ENCODE data around the gene ZNF280B. TPM values are rescaled to one million over a fixed set of nuclear protein-coding genes. Genes with fewer than 3 reads are reported as not detected.
"Not testable (repeated sequence)": the region's sequence is repeated elsewhere in the genome, so short reads cannot be mapped to it uniquely, and the experiment has no call there.

The ZNF280B gene
- total and polyA plus RNA-seq, 2 donors: 0.48 to 1.9 TPM

GRCh38 chr22:22528780-22529179, 20.2 kb upstream of the ZNF280B start:
- 79% methylated on average over 2 of the region's 2 CpGs for WGBS
- no peaks in the 10 kb centered on the region for H3K36me3 ChIP-seq (ENCODE audit: insufficient read depth)
- H3K4me1 ChIP-seq (ENCODE audit: insufficient read depth): no peaks in the 10 kb centered on the region
- H3K27ac ChIP-seq (ENCODE audit: low read depth): no peak overlapping the region
- DNase-seq (ENCODE audit: extremely low spot score): no peak
- H3K4me3 ChIP-seq (ENCODE audit: low read depth, low read length): no peak overlapping the region

- DNase-seq (ENCODE audit: extremely low spot score): no peak
- Histone ChIP-seq H3K4me3 (ENCODE audit: low read depth, low read length) (no peak overlapping the region), H3K4me1 (ENCODE audit: insufficient read depth) (no peaks in the 10 kb centered on the region), H3K27ac (ENCODE audit: low read depth) (no peak overlapping the region), H3K36me3 (ENCODE audit: insufficient read depth) (no peaks in the 10 kb centered on the region)
- WGBS: 81% methylated on average over 5 of the region's 5 CpGs
These were observed 18.8 kb upstream of the ZNF280B start for GRCh38 chr22:22527312-22527711.

DNA sequence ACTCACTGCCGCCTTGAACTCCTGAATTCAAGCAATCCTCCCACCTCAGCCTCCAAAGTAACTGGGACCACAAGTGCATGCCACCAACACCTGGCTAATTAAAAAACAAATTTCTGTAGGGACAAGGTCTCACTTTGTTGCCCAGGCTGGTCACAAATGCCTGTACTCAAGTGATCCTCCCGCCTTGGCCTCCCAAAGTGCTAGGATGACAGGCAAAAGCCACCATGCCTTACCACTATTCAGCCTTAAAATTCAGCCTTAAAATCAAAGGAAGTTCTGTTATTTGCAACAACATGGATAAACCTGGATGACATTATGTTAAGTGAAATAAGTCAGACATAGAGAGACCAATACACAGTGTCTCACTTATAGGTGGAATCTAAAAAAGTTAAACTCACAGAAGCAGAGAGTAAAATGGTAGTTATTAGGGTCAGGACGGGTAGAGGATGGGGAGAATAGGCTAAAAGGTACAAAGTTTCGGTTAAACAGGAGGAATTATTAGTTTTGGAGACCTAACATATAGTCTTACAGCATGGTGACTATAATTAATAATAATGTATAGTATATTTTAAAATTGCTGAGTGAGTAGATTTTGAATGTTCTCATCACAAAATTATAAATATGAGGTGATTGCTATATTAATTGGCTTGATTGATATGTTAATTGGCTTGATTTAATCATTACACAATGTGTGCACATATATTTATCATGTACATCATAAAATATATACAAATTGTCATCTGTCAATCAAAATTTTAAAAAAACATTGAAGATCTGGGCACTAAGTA, 17.8 kb upstream of the ZNF280B start:
- H3K4me3 ChIP-seq (ENCODE audit: low read depth, low read length): no peak overlapping the region
- H3K4me1 ChIP-seq (ENCODE audit: insufficient read depth): no peaks in the 10 kb centered on the region
- H3K36me3 ChIP-seq (ENCODE audit: insufficient read depth): no peaks in the 10 kb centered on the region
- DNase-seq (ENCODE audit: extremely low spot score): no peak
- WGBS: 70% methylated on average over 4 of the region's 4 CpGs
- no peak overlapping the region for H3K27ac ChIP-seq (ENCODE audit: low read depth)

GRCh38 chr22:22523494-22523893, 15.0 kb upstream of the ZNF280B start:
- no peaks in the 10 kb centered on the region for H3K36me3 ChIP-seq (ENCODE audit: insufficient read depth)
- DNase-seq (ENCODE audit: extremely low spot score): no peak
- WGBS: 79% methylated on average over 6 of the region's 6 CpGs
- H3K27ac ChIP-seq (ENCODE audit: low read depth): no peak overlapping the region
- H3K4me3 ChIP-seq (ENCODE audit: low read depth, low read length): no peak overlapping the region
- no peaks in the 10 kb centered on the region for H3K4me1 ChIP-seq (ENCODE audit: insufficient read depth)

- DNase-seq (ENCODE audit: extremely low spot score): no peak
- H3K4me3 ChIP-seq (ENCODE audit: low read depth, low read length): no peak overlapping the region
- 80% methylated on average over 8 of the region's 8 CpGs for WGBS
These were observed 13.1 kb upstream of the ZNF280B start for GRCh38 chr22:22521631-22522030.

DNA sequence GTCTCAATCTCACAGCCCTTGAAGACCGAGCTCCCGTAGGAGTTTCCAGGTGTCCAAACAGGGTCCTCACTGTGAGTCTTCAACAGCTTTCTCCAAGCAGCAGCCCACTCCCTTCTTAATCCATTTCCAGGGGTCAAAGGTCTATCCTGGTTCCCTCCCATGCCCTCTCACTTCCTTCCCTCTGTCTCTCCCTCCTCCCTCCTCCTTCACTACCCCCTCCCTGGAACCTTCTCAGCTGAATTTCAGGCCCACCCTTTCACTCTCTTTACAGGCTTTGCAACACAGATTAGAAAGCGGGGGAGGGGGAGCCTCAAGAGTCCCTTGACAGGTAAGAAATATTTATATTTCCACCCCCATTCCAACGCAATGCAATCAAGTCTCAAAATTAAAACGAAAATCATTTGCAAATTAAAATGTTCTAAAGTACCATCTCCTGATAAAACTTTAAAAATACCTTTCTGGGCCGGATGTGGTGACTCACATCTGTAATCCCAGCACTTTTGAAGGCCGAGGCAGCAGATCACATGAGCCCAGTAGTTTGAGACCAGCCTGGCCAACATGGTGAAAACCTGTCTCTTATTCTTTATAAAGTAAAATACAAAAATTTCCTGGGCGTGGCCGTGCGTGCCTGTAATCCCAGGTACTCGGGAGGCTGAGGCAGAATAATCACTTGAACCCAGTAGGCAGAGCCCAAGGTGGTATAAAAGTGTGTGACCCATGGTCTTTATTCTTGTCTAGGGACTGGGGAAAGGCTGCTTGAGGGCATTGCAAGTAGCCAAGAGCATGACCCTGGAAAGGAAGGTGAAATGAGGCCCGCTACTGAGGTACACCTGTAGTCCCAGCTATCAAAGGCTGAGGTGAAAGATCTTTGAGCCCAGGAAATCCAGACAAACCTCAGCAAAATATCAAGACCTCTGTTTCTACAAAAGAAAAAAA, 12.4 kb upstream of the ZNF280B start:
- DNase-seq (ENCODE audit: extremely low spot score): no peak
- WGBS: 73% methylated on average over 12 of the region's 12 CpGs
- Histone ChIP-seq H3K4me1 (ENCODE audit: insufficient read depth) (no peaks in the 10 kb centered on the region), H3K36me3 (ENCODE audit: insufficient read depth) (no peaks in the 10 kb centered on the region), H3K27ac (ENCODE audit: low read depth) (no peak overlapping the region), H3K4me3 (ENCODE audit: low read depth, low read length) (no peak overlapping the region)

More at GRCh38 chr22:22521631-22522030, 13.1 kb upstream of the ZNF280B start:
- H3K36me3 ChIP-seq (ENCODE audit: insufficient read depth): no peaks in the 10 kb centered on the region
- H3K27ac ChIP-seq (ENCODE audit: low read depth): no peak overlapping the region
- no peaks in the 10 kb centered on the region for H3K4me1 ChIP-seq (ENCODE audit: insufficient read depth)

DNA sequence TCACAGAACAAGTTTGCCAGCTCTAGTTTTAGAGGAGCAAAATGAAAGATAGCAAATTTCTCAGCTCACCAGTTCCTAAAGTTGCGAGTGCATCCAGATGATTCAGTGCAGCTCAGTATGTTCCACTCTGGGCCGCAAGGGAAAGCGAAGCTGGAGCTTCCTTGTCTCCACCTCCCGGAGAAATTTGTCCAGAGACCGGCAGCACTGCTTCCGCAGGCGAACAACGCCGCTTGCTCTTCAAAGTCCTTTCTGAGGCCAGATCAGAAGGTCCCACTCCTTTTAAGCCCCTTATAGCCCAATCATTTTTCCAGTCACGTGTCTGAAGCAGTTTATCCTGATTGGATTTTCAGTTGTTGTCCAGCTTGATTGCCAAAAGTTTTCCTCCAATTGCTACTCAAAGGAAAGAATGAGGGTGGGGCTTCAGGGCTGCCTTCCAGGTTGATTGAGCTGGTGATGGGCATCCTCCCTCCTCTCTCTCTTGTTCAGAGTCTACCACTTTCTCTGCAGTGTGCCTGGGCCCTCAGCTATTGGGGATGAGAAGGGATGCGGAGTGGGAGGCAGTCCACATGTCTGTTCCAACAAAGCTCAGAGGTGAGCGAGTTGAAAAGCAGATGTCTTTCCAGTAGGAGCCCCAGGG, 11.6 kb upstream of the ZNF280B start, which contains the start of gene ZNF280A:
TSS of gene ZNF280A (minus strand) at position 251 of the 637 bp plus-strand sequence. CDS start 4,640 bp downstream, outside the sequence.
- no peak for DNase-seq (ENCODE audit: extremely low spot score)
- 67% methylated on average over 12 of the region's 12 CpGs for WGBS
- Histone ChIP-seq H3K4me1 (ENCODE audit: insufficient read depth) (no peaks in the 10 kb centered on the region), H3K27ac (ENCODE audit: low read depth) (no peak within 1 kb of the TSS), H3K4me3 (ENCODE audit: low read depth, low read length) (no peak within 1 kb of the TSS), H3K36me3 (ENCODE audit: insufficient read depth) (no peaks in the 10 kb centered on the region)

DNA sequence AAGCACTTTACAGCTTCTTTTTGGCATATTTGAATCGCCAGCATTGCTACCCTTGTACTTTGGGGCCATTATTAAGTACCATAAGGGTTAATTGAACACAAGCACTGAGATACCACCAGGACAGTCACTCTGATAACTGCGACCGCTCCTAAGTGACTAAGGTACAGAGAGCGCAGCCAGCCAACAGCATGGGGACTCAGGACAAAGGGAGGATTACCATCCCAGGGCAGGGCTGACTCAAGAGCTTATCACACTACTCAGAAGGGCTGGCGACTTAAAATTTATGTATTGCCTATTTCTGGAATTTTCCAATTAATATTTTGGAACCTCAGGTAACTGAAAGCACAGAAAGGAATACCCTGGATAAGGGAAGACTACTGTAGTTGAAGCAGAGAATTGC, 11.0 kb upstream of the ZNF280B start:
- Histone ChIP-seq H3K27ac (ENCODE audit: low read depth) (no peak overlapping the region), H3K4me1 (ENCODE audit: insufficient read depth) (no peaks in the 10 kb centered on the region), H3K36me3 (ENCODE audit: insufficient read depth) (no peaks in the 10 kb centered on the region), H3K4me3 (ENCODE audit: low read depth, low read length) (no peak overlapping the region)
- DNase-seq (ENCODE audit: extremely low spot score): no peak
- WGBS: 71% methylated on average over 5 of the region's 5 CpGs

- DNase-seq (ENCODE audit: extremely low spot score): no peak
- WGBS: 61% methylated on average over 4 of the region's 4 CpGs
- Histone ChIP-seq H3K4me3 (ENCODE audit: low read depth, low read length) (no peak overlapping the region), H3K36me3 (ENCODE audit: insufficient read depth) (no peaks in the 10 kb centered on the region), H3K27ac (ENCODE audit: low read depth) (no peak overlapping the region), H3K4me1 (ENCODE audit: insufficient read depth) (no peaks in the 10 kb centered on the region)
These were observed 8.4 kb upstream of the ZNF280B start for GRCh38 chr22:22516992-22517391.

DNA sequence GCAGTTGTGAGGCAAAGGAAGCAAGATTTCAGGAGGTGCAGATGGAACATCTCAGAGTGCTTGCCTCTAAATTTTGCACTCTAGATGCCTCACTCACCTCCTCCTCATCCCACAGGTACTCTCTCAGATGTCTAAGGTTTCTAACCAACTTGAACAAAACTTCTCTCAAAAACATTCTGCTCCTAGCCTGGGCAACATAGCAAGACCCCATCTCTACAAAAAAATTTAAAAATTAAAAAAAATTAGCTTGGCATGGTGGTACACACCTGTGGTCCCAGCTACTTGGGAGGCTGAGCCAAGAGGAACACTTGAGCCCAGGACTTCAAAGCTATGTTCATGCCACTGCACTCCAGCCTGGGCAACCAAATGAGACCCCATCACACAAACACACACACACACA, 7.3 kb upstream of the ZNF280B start:
- Histone ChIP-seq H3K36me3 (ENCODE audit: insufficient read depth) (no peaks in the 10 kb centered on the region), H3K4me3 (ENCODE audit: low read depth, low read length) (no peak overlapping the region), H3K27ac (ENCODE audit: low read depth) (no peak overlapping the region), H3K4me1 (ENCODE audit: insufficient read depth) (no peaks in the 10 kb centered on the region)
- no peak for DNase-seq (ENCODE audit: extremely low spot score)

DNA sequence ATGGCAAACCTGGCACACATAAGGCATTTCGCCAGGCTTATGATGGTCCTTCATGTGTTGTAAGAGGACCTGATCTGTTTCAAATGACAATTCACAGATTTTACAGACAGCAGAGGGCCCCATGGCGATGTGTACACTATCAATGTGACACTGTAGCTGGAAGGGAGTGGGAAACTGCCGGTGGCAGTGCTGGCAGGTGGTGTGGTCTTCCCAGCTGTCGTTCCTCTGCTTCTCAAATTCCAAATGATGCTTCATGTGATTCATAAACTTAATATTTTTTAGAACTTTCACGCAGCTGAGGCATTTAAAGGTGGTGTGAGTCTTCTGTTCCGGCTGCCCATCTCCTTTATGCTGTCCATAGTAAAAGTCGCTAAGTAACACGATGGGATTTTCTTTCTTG, 5.9 kb upstream of the ZNF280B start:
- H3K4me1 ChIP-seq (ENCODE audit: insufficient read depth); DNase-seq (ENCODE audit: extremely low spot score); H3K4me3 ChIP-seq (ENCODE audit: low read depth, low read length); H3K36me3 ChIP-seq (ENCODE audit: insufficient read depth); H3K27ac ChIP-seq (ENCODE audit: low read depth): not testable (repeated sequence)
- WGBS: 62% methylated on average over 8 of the region's 8 CpGs

- 90% methylated on average over 2 of the region's 2 CpGs for WGBS
- no peak for DNase-seq (ENCODE audit: extremely low spot score)
These were observed 5.1 kb upstream of the ZNF280B start for GRCh38 chr22:22513619-22514018.

DNA sequence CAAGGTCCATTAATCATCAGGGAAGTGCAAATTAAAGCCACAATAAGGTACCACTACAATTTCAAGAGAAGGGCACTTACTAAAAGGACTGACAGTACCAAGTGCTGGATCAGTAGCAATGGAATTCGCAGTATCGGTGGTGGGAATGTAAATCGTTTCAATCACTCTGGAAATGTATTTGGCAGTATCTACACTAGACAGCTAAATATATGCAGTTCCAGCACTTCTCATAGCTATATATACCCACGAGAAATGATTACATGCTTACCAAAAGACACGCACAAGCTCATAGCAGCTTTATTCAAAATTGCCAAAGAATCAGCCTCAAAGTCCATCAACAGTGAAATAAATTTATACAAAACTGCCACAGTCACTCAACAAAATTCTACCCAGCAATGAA, 4.4 kb upstream of the ZNF280B start:
- Histone ChIP-seq H3K27ac (ENCODE audit: low read depth) (no peak overlapping the region), H3K4me1 (ENCODE audit: insufficient read depth) (no peaks in the 10 kb centered on the region), H3K4me3 (ENCODE audit: low read depth, low read length) (no peak overlapping the region), H3K36me3 (ENCODE audit: insufficient read depth) (no peaks in the 10 kb centered on the region)
- DNase-seq (ENCODE audit: extremely low spot score): no peak
- 73% methylated on average over 5 of the region's 5 CpGs for WGBS

More at GRCh38 chr22:22513619-22514018, 5.1 kb upstream of the ZNF280B start:
- H3K4me1 ChIP-seq (ENCODE audit: insufficient read depth): no peaks in the 10 kb centered on the region
- H3K36me3 ChIP-seq (ENCODE audit: insufficient read depth): no peaks in the 10 kb centered on the region
- no peak overlapping the region for H3K27ac ChIP-seq (ENCODE audit: low read depth)
- no peak overlapping the region for H3K4me3 ChIP-seq (ENCODE audit: low read depth, low read length)
